UCSD-AML1 (cell line): ENCODE measurements around the gene THSD4.
"Not testable (repeated sequence)": the region's sequence is repeated elsewhere in the genome, so short reads cannot be mapped to it uniquely, and the experiment has no call there.

Experiments
- DNase-seq: peaks from one replicate; lab custom pipeline; 2025; ENCODE audit not compliant: unreplicated experiment; lab: John Stamatoyannopoulos, UW

Gene THSD4

DNA sequence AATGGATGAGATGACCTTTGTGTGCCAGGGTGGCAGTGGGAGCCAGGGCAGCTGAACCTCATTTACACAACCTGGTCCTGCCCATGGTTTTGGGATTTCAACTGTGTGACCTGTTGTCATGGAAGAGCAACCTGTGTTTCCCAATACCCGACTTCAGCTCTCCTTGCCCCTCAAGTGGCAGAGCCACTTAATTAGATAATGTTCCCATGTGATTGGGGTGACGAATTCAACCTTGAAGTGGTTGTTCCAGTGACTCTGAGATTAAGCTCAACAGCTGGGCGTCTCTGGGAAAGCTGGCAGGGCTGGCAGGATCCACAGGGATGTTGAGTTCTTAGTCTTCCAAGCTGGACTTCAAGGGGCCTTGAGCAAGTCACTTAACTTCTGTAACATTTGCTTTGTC, 71.0 kb downstream of the THSD4 start:
- no peak for DNase-seq

DNA sequence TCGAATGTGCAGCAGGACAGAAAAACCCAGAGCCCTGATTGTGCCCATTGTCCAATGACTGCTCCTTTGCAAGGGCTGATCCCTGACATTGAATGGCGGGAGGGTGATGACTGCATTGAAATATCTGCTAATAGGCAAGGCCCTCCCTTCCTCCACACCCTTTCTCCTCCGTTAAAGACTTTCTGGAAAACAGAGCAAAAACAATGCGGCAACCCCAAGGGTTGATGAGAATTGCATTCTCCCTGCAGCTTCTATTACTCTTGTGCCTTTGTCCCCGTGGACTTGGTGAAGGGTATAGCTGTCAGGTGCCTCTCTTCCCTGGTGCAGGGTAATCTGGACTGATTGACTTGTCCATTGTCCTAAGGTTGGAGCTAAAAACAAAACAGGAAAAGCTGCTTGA, 71.8 kb downstream of the THSD4 start:
- DNase-seq: no peak

- DNase-seq: no peak
Measured at GRCh38 chr15:71187526-71187925, 72.3 kb downstream of the THSD4 start.

- no peak for DNase-seq
Measured at GRCh38 chr15:71189718-71190117, 74.4 kb downstream of the THSD4 start.

DNA sequence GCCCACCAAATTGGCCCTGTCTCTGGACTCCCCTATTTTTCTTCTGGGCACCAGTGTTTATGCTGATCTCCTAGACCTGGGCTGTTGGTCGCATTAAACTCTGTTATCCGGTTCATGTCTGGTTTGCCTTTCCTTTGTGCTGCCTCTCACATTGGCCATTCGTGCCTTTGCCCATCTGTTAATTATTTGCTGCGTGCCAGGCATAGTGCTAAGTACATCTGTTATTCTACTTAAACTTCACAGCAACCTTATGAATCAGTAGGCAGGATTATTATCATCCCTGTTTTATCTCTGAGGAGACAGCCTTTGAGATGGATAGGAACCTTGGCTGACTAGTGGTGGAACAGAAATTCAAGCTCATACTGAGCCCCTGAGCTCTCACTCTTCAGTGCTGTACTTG, 76.0 kb downstream of the THSD4 start:
- DNase-seq: no peak

- no peak for DNase-seq
Measured at GRCh38 chr15:71192816-71193215, 77.5 kb downstream of the THSD4 start.

GRCh38 chr15:71194286-71194685, 79.0 kb downstream of the THSD4 start:
- no peak for DNase-seq

- no peak for DNase-seq
Measured at GRCh38 chr15:71195242-71195641, 80.0 kb downstream of the THSD4 start.

DNA sequence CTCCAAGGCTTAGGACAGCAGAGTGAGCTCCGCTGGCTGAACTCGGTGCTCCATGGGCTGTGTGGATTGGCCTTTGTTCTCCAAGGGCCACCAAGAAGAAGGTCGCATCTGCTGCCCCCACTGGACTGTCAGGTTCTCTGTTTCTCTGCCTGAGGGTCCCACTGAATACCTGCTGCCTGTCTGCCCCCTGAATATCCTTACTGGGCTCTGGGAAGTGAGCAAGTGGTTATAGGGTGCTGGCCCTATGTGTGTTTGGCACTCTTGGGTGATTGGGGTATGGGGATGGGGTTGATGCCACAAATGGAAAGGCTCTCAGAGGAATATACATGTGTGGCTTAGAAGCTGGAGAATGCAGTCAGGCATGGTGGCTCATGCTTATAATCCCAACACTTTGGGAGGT, 82.3 kb downstream of the THSD4 start:
- DNase-seq: no peak

- DNase-seq: no peak
Measured at GRCh38 chr15:71198846-71199245, 83.6 kb downstream of the THSD4 start.

DNA sequence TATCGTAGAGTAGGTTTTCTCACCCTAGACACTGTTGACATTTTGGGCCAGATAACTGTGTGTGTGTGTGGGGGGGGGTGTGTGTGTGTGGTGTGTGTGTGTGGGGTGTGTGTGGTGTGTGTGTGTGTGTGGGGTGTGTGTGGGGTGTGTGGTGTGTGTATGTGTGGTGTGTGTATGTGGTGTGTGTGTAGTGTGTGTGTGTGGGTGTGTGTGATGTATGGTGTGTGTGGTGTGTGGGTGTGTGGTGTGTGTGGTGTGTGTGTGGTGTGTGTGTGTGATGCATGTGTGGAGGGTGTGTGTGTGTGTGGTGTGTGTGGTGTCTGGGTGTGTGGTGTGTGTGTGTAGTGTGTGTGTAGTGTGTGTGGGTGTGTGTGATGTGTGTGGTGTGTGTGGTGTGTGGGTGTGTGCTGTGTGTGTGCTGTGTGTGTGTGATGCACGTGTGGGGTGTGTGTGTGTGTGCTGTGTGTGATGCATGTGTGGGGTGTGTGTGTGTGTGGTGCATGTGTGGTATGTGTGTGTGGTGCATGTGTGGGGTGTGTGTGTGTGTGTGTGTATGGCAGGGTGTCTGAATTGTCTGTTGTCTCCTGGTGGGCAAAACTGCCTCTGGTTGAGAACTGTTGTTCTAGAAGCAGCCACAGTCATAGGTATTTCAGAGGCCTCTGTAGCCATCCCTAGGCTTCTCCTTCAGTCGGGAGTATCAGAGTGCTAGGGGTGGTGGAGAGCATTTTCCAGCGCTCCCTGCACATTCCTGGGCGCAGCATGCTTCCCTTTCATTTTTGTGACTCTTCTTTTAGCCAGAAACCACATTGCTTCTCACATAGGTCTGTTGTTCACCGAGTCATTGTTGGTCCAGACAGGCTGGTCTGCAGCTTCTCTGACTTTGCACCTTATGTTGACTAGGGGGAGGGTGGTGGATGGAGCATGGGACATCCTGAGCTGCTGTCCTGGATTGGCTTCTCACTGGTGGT, 84.4 kb downstream of the THSD4 start:
- DNase-seq: no peak

- DNase-seq: no peak
Measured at GRCh38 chr15:71201477-71201876, 86.2 kb downstream of the THSD4 start.

- no peak for DNase-seq
Measured at GRCh38 chr15:71202712-71203111, 87.4 kb downstream of the THSD4 start.

DNA sequence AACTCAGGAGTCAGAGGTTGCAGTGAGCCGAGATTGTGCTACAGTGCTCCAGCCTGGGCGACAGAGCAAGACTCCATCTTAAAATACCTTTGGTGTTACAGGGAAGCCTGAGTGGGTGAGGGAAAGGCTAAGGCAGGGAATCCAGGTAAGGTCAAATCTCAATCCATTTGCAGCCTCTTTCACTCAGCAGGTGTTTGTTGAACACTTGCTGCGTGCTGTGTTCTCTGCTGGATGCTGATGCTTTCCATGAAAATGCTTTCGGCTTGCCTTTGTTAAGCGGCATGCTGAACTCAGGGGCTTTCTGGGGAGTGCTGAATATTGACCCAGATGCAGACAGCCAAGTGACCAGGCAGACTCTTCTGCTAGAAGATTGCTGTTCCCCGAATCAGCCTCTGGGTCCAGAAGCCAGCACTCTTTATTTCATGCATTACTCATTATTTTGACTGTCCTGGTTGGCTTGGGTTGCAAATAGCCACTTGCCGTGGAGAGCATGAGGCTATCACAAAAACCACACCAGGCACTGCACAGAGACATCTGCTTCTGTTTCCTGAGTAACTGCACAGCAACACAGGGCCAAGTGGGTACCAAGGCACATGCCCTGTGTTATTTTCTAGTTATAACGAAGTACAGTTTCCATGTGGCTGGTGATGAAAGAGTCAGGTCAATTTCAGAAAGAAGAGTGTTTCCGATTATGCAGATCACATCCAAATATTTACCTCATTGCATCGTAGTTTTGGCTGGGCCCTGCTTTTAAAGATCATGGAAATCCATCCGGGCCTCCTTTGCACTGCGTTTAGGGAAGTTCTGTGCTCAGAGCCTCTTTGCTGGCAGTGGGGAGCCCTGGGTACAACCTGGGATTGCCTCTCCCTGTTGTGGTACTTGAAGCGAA, 88.6 kb downstream of the THSD4 start:
- DNase-seq: no peak

DNA sequence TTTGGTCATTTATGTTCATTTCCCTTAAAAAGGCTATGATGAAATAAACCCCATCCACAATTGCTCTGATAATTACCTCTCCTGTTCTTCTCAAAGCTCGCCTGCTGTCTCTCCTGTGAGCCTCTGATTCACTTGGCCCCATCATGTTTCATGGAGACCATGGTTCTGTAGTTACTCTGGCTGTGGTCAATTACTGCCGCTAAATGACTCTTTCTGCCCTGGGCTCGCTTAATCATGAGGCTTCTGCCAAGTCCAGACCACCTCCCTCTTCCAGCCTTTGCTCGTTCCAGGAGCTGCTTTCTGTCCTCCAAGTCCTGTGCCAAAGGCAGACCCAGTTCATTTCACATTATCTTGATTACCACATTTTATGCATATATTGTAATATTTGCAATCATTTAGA, 91.9 kb downstream of the THSD4 start:
- no peak for DNase-seq

- DNase-seq: no peak
Measured at GRCh38 chr15:71212146-71212545, 96.9 kb downstream of the THSD4 start.

- DNase-seq: not testable (repeated sequence)
Measured at GRCh38 chr15:71213943-71214342, 98.7 kb downstream of the THSD4 start.

DNA sequence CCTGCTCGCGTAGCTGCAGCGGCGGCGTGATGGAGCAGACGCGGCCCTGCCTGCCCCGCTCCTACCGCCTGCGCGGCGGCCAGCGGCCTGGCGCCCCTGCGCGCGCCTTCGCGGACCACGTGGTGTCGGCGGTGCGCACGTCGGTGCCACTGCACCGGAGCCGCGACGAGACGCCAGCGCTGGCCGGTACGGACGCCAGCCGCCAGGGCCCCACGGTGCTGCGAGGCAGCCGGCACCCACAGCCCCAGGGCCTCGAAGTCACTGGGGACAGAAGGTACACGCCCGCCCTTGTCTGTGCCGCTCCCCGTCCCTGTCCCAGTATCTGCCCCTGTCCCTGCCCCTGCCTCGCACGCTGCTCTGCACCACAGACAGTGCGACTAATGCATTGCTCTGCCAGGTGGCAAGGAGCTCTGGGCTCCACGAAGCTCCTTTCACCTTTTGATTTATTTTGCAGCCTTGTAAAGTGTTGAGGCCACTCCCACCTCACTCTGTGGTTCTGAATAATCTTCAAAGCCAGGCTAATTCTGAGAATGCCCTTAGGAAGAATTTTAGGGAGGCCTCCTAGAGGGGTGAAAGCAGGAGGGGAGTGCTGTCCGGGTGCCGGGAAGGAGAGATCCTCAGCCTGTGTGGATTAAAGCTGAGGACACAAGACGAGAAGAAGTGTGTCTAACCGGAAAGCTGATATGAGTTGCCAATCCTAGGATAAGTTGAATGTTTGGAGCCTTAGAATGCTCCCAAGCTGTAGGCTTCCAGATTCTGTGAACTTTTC, 100.0 kb downstream of the THSD4 start:
- no peak for DNase-seq

DNA sequence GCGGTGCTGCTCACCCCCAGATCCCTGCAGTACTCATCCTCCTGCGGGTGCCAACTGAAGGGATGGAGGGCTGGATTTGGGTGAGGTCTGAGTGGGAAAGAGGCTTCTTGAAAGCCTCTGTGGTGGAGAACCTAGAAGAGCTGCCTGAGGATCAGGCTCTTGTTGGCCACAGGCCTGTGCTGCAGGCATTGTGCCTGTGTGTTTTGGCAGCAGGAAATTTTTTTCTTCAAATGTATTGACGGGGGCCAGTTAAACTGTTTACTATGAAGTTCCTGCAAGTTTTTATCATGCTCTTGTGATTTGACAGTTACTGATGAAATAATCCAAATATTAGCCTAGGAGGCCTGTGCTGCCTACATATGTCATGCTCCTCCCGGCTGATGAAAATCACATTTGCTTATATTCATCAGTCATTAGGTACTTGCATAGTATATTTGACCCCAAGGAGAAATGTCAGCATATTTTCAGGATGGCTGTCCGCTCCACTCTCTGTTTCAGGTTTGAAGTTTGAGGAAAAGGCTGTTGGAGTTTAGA, 103.1 kb downstream of the THSD4 start:
- DNase-seq: no peak

DNA sequence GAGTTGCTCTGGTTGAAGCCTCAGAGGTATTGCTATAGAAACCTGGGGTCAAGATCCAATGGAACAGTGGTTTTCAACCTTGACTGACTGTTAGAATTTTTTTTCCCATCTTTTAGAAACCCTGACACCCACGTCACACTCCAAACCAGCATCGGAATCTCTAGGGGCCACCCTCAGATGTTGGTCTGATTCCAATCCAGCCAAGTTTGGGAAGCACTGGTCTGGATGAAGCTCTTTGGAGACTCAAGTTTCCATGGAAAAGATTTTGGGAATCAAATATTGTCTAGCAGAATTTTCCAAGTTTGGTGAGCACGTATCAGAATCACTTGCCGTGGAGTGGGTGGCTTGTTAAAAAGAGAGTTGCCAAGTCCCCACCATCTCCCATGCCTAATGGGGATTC, 103.8 kb downstream of the THSD4 start:
- no peak for DNase-seq

DNA sequence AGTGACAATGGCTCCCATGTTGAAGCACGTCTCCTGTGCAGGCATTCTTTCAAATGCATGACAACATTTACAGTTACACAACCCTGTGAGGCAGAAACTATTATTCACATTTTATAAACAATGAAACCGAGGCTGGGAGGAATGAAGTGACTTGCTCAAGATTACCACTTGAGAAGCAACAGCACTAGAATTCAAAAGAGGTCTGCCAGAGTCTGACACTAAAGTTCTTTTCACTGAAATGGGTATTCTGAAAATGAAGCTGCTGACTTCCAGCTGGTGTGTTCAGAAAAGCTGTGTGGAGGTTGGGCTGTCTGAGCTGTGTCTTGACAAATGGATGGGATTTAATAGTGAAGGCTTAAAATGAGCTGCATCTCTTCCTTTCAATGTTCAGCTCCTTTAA, 104.4 kb downstream of the THSD4 start:
- DNase-seq: no peak
